Ishikawa (cell line): ENCODE results near the gene BMP7.

Source experiments
- EGR1 ChIP-seq: IDR thresholded peaks from 2 replicates; pipeline ENCODE4 v1.6.1; 2012
- NFIC ChIP-seq: IDR thresholded peaks from 2 replicates; pipeline ENCODE4 v1.6.1; 2012

DNA sequence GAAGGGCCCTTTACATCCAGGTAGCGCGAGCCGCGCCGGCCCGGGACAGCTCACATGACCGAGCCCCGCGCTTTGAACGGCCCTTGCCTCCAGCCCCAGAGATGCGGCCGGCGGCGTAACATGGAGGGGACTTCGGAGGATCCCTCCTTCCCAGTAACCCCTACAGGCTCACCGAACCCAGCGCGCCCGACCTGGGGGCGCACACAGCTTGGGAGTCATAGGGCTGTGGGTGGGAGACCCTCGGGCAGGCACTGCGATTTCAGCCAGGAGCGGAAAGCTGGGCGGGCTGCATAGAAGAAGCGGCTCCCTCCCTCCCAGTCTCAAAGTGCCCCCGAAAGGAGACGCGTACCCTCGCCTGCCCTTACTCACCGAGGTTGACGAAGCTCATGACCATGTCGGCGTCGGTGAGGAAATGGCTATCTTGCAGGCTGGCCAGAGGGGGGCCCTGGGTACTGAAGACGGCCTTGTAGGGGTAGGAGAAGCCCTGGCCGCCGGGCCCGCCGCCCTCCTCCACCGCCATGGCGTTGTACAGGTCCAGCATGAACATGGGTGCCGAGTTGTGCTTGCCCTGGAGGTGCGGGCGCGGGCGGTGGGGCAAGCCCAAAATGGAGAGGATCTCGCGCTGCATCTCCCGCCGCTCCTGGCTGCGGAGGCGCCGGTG, 975 bp downstream of the BMP7 start:
- TF ChIP-seq NFIC (no peak), EGR1 (no peak)
